Effector CD4-positive, alpha-beta T cell (primary cell): Measurements from ENCODE around the gene SUMF2.
A peak's percentile ranks its signal among the peaks of the same experiment; 100 is the strongest.
"Not testable (repeated sequence)": the region's sequence is repeated elsewhere in the genome, so short reads cannot be mapped to it uniquely, and the experiment has no call there.

Source experiments
- DNase-seq: peaks from one replicate; pipeline ENCODE4 v3.0.0-alpha.2; 2020

The SUMF2 gene

GRCh38 chr7:56063500-56063881, 595 bp upstream of the SUMF2 start:
- no peak for DNase-seq

GRCh38 chr7:56066376-56066775, 2.3 kb downstream of the SUMF2 start:
- DNase-seq, result not testable (repeated sequence)

- DNase-seq, result peak; percentile 51
Measured at GRCh38 chr7:56074371-56074791, 10.3 kb downstream of the SUMF2 start.

GRCh38 chr7:56077681-56078080, 13.6 kb downstream of the SUMF2 start:
- no peak for DNase-seq

GRCh38 chr7:56078196-56078595, 14.1 kb downstream of the SUMF2 start:
- DNase-seq, result no peak

GRCh38 chr7:56079450-56080185, 15.5 kb downstream of the SUMF2 start:
- DNase-seq, result no peak

GRCh38 chr7:56080726-56081435, 16.8 kb downstream of the SUMF2 start:
- not testable (repeated sequence) for DNase-seq

- no peak for DNase-seq
Measured at GRCh38 chr7:56081626-56082340, 17.7 kb downstream of the SUMF2 start.

GRCh38 chr7:56083150-56083785, 19.2 kb downstream of the SUMF2 start:
- DNase-seq, result no peak

GRCh38 chr7:56086761-56087160, 22.7 kb downstream of the SUMF2 start:
- no peak for DNase-seq

GRCh38 chr7:56087445-56087844, 23.4 kb downstream of the SUMF2 start:
- no peak for DNase-seq

- no peak for DNase-seq
Measured at GRCh38 chr7:56091591-56091990, 27.5 kb downstream of the SUMF2 start.

GRCh38 chr7:56092388-56092787, 28.3 kb downstream of the SUMF2 start:
- DNase-seq, result not testable (repeated sequence)

GRCh38 chr7:56092789-56093531, 28.9 kb downstream of the SUMF2 start, which contains the start of gene PHKG1:
Gene PHKG1 (minus strand): TSS chr7:56092952. CDS start chr7:56088941, 4,011 bp downstream.
- no peak for DNase-seq

- no peak for DNase-seq
Measured at GRCh38 chr7:56097700-56098099, 33.6 kb downstream of the SUMF2 start.

GRCh38 chr7:56098187-56099008, 34.3 kb downstream of the SUMF2 start:
- DNase-seq, result not testable (repeated sequence)

GRCh38 chr7:56099653-56100052, 35.6 kb downstream of the SUMF2 start:
- no peak for DNase-seq

GRCh38 chr7:56104138-56104537, 40.1 kb downstream of the SUMF2 start:
- not testable (repeated sequence) for DNase-seq

- peak; percentile 7 for DNase-seq
Measured at GRCh38 chr7:56105508-56105907, 41.4 kb downstream of the SUMF2 start.

GRCh38 chr7:56106108-56107073, 42.3 kb downstream of the SUMF2 start, which contains the start of gene CHCHD2:
Gene CHCHD2 (minus strand): TSS chr7:56106476. CDS start chr7:56106413, 63 bp downstream.
- peak; percentile 91 for DNase-seq
